Measurements from ENCODE around the gene LRRC59.
"Not testable (repeated sequence)": the region's sequence is repeated elsewhere in the genome, so short reads cannot be mapped to it uniquely, and the experiment has no call there.

Gene LRRC59

DNA sequence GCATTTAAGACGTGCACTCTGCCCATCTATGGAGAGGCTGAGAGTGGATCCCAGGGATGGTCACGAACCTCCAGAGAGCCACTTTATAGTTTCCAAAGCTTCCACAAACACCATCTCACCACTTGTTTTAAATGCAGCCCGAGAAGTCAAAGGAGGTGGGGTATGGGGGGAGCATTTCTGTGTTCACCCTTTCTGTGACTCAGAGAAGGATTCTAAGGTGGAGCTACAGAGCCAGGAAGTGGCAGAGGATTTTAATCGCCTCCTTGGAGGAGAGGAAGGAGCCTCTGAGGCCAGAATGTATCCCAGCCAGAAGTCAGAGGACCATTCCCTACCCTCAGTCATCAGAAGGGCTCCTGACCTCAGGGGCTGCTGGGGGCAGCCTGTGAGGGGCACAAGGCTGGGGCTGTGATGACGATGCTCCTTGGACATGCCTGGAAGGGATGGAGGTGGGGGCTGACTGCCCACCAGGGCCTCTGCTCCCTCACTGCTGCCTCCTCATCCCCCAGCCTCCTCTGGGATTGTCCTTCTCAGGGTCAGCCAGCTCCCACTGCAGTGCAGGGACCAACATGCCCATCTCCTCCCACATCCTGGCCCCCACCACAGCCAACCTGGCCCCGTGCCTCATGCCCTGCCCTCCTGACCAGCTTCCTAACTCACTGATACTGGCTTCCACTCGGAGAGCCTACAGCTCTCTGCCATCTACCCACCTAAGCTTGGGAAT is 48.6 kb downstream of the LRRC59 start:
- DNase-seq: no peak

DNA sequence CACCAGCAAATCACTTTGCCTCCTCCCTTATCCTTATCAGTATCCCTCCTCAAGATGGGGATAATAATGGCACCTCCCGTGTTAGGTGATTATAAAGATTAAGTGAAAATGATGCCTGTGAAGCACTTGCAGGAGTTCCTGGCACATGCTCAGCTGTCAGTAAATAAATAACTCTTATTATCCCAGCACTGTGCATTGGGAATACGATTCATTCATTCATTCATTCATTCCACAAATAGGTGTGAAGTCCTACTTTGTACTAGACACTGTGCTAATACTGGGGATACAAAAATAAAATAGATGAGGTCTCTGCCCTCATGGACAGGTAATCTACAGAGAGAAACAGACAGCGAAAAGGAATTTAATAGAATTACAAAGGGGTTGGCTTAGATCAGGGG is 49.4 kb downstream of the LRRC59 start:
- no peak for DNase-seq

DNA sequence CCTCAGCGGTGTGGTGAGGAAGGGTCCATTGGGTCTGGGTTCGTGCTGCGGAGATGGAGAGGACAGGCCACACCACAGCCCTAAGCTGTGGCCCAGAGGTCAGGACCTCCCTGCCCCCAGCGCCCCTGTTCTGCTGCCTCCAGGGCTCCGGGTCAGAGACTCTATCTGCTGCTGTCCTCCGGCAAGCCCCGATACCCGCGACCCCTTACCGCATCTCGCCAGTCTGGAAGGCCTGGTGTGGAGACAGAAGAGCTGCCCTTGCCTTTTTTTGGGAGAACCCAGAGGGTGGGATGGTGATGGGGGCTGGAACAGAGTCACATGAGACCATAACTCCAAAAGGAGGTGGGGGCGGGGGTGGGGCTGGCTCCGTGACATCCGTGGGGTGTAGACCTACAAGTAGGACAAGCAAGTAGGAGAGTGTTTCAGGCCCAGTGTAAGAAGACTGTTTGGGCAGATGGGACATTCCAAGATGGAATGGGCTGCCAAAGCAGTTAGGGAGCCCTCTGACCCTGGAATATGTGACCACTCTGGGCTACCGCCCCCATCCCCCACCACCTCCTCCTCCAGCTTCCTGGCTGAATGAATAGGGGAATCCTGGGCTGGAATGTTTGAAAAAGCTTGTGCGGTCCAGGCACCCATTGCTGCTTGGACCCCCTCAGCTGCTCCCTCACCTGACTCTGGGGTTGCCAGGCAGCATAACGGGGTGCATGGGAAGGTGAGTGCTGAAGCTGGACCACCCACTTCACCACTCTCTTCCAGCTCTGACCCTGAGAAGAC is 50.0 kb downstream of the LRRC59 start:
- no peak for DNase-seq

DNA sequence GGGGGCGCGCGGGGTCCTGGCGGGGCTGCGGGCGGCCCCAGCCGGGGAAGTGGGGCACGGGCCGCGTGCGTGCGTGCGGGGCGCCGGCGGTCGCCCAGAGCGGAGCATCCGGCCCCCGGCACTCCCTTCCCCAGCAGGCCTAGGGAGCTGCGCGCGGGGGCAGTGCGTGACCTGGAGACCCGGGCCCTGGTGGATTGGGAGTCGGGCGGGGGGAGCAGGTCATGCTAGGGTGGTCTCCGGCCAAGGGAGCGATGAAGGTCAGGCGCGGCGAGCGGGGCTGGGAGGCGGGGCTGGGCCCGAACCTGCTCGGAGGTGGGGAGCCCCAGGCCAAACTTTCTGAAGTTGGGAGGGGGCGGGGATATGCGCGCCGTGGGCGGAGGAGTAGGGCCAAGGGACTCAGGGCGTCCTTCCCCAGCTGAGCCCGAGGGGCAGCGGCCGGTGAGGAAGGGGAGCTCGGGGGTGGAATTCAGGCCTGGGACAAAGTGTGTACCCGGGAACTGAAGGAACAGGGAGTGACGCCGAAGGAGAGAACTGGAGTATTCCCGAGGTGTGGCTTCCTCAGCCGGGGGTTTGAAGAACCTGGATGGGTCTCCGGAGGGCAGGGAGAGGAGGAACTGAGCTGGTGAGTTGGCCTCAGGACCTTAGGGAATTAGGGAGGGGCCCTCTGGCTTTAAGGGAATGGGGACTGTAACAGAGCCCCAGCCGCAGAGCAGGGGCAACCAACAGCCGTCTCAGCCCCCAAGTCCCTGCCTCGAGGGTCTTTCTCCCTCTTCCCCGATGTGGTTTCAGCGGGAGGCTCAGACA is 50.8 kb downstream of the LRRC59 start:
- peak in 15 of 56 donors; percentile 22 to 59 (median 47) for DNase-seq

DNA sequence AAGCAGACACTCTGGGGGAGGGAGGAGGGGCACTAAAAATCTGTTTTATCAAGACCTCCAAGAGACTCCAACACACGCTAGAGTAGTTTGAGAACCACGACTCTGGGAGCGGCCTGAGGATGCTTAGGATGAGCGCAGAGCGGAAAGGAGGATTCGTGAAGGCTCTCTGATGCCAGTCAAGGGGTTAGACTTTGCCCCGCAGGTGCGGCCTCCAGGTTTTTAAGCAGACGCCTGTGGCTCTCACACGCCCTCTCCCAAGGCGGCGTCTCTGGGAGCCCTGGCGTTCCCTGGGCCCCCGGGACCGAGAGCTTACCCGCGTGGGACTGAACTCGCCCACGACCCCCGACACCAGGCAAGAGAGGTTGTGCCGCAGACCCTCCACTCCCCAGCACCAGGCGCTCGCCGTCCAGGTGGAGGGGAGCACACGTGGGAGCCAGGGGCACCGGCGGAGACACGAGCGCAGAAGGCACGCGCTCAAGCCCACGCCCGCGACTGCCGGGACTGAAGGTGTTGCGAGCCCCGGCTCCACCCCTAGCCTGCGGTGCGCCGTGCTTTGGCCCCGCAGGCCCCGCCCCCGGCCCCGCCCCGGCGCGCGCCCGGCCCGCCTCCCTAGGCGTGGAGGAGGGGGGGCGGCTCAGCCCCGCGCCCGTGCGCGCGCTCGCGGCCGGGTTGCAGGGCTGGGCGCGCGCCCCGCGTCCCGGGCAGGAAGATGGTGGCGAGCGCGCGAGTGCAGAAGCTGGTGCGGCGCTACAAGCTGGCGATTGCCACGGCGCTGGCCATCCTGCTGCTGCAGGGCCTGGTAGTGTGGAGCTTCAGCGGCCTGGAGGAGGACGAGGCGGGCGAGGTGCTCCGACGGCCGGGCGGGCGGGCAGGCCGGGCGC is 51.7 kb downstream of the LRRC59 start, which contains the start of gene XYLT2:
Gene XYLT2 (plus strand): TSS at position 695 of the 881 bp plus-strand sequence. CDS start 15 bp downstream, at position 710.
- peak in 53 of 56 donors; percentile 9 to 90 (median 64) for DNase-seq

DNA sequence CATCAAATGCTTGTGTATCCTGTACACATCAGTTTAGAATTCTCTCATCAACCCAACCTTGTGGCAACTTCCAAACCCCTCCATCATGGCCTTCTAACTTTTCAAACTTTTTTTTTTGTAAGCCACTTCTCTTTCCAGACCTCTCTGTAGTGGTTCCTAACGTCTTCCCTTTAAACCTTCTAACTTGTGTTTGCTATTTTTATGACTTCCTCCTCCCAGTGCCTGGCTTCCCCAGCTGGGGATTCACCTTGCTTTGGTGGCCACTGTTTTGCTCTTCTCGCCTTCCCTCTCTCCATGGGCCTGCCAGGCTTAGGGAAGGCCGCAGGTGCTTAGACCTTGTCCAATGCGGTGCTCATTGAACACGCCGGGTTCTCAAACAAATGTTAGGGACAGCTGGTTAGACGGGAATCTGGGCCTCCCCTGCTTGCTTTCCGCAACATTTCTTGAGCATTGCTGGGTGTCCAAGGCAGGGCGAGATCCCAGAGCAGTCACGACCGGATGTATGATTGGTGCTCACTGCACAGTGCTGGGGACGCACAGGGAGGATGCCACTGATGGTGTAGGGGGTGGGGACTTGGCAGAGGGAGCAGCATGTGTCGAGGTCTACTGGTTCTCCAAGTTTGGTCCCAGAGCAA is 52.5 kb downstream of the LRRC59 start:
- no peak for DNase-seq

DNA sequence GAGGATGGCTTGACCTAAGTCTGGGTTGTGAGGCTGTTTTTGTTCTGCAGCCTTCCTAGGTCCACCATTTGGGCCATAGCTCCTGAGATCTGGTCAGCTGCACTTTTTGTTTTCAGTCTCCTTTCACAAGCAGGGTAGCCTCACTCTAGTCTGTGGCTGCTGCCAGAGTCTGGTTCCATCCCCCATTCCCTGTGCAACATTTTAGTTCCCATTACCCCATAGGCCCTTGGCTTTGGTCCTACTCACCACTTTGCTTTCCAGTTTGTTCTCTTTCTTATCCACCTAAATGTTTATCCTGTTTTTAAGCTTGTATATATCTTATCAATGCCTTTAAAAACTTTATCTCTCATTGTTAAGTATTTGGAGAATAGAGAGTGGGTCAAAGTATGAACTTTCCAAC is 57.9 kb downstream of the LRRC59 start:
- DNase-seq: no peak

DNA sequence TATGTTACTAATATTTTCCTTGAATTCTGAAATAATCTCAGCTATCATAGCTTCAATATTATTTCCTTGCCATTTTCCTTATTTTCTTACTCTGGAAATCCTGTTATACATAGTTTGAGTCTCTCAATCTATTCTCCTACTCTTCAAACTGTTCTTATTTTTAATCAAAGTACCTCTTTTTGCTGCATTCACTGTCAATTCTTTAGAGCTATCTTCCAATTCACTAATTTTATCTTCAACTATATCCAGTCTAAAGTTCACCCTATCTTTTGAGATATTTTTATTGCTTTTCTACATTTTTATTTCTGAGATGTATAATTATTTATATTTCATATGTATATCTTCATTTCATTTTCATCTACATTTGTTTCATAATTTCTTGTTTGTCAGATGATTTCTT is 58.7 kb downstream of the LRRC59 start:
- no peak for DNase-seq

DNA sequence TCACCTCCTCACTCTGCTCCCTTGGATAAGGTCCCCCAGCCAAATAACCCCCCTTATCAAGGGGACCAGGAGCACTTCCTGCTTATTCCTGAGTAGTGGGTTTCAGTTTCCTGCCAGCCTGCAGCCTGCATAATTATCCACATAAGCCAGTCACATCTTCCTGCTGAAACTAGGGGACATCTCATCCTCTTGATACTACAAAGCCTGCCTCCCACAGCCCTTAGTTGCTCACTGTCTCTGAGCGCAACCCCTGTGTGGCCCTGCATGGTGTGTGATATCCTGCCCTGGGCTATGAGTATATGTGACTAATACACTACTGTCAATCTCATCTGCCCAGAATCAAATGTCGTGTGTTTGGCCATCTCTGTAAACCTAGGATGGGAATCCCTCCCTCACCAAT is 59.4 kb downstream of the LRRC59 start:
- no peak for DNase-seq

DNA sequence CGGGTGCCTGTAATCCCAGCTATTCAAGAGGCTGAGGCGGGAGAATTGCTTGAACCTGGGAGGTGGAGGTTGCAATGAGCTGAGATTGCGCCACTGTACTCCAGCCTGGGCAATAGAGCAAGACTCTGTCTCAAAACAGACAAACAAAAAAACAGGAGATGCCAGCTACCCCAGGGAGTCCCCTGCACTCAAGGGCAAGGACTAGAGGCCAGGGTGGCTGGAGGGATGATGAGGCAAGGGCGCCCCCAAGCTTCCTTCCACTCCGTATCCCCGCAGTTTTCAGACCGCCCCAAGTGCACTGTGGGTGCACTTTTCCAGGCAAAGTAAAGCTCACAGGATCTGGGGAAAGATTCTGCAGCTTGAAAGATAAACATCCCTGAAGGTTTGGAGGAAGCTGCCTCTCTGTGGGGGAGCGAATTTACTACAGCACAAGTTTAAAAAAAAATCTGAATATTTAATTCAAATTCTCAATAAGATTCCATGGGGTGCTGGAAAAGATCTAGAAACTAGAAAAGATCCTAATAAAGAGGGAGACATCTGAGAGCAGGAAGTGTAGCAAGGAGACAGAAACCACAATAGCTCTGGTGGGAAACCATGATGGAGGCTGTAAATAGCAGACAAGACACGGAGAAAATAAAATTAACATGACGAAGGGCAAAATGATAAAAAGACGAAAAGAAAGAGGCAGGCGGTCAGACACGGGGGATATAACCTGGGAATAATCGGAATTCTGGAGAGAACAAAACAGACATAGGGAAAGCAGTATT is 63.8 kb downstream of the LRRC59 start:
- DNase-seq: not testable (repeated sequence)

DNA sequence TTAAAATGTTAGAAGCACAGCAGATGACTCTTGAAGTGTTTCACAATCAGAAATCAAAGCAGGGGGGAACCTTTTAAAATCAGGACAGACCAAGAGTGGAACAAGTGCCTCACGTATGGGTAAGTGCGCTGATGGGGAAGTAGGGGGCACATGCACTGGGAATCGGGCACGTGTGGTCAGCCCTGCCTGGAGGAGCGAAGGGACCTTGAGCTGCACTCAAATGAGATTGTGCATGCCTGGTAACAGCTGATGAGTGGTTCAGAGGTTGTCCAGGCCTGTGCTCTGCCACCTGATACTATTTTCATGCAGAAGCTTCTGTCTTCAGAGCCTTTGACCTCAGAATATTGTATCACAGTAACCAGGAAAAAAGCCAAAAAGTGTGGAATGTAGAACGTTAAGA is 65.1 kb downstream of the LRRC59 start:
- DNase-seq: no peak

All from nucleus accumbens (tissue), 56 donors.